Liver (tissue), 9 donors: Measurements from ENCODE around the gene FOXM1. TPM values are rescaled to one million over a fixed set of nuclear protein-coding genes. Genes with fewer than 3 reads are reported as not detected.

Experiments used
- DNase-seq: peaks from one replicate; pipeline ENCODE4 v3.0.0-alpha.2; 2017; ENCODE audit warnings: low spot score
- H3K27ac ChIP-seq, 2 donors: one replicate each; pipeline ENCODE4 v1.7.0; 2013; ENCODE audit warnings: inconsistent platforms in 2 of 2, low read length in 2 of 2, control low read depth in 1 of 2, low read depth in 1 of 2, mild to moderate bottlenecking in 1 of 2
- H3K27me3 ChIP-seq, 4 donors: one replicate each; pipeline versions ENCODE4 v1.6.1 to v1.7.0; 2013; ENCODE audit warnings: low read length in 3 of 4, inconsistent platforms in 1 of 4, mild to moderate bottlenecking in 1 of 4, moderate library complexity in 1 of 4; ENCODE audit not compliant: control insufficient read depth in 4 of 4, insufficient read depth in 4 of 4
- H3K36me3 ChIP-seq, 4 donors: one replicate each; pipeline versions ENCODE4 v1.6.1 to v1.7.0; 2013; ENCODE audit warnings: low read length in 3 of 4, mild to moderate bottlenecking in 3 of 4, low read depth in 1 of 4, moderate library complexity in 1 of 4; ENCODE audit not compliant: control insufficient read depth in 4 of 4, insufficient read depth in 3 of 4
- H3K4me1 ChIP-seq, 4 donors: one replicate each; pipeline versions ENCODE4 v1.6.1 to v1.7.0; 2013; ENCODE audit warnings: low read length in 3 of 4, mild to moderate bottlenecking in 3 of 4, moderate library complexity in 1 of 4; ENCODE audit not compliant: control insufficient read depth in 4 of 4, insufficient read depth in 4 of 4
- H3K4me3 ChIP-seq, 3 donors: one replicate each; pipeline versions ENCODE4 v1.6.1 to v1.7.0; 2013; ENCODE audit warnings: low read length in 3 of 3, control low read depth in 1 of 3, low read depth in 1 of 3, mild to moderate bottlenecking in 1 of 3
- H3K9ac ChIP-seq, 2 donors: one replicate each; pipeline ENCODE4 v1.7.0; 2013; ENCODE audit warnings: low read length in 2 of 2, mild to moderate bottlenecking in 2 of 2, moderate library complexity in 2 of 2, control low read depth in 1 of 2, low read depth in 1 of 2
- H3K9me3 ChIP-seq, 4 donors: one replicate each; pipeline versions ENCODE4 v1.6.1 to v1.7.0; 2013; ENCODE audit warnings: low read length in 3 of 4; ENCODE audit not compliant: control insufficient read depth in 4 of 4
- CTCF ChIP-seq: fragments of 150-350 bp; IDR thresholded peaks from 2 replicates; pipeline ENCODE4 v1.5.1; 2017; ENCODE audit warnings: improper control_type of control experiment, low read depth, low read length; ENCODE audit not compliant: missing input control
- EGR1 ChIP-seq, 2 donors: IDR thresholded peaks; 2 replicates each; pipeline ENCODE4 v1.6.1; 2016 to 2018; ENCODE audit warnings: antibody characterized with exemption in 2 of 2, low read depth in 2 of 2
- FOXA1 ChIP-seq: IDR thresholded peaks from 2 replicates; pipeline ENCODE4 v1.6.1; 2016; ENCODE audit warnings: antibody characterized with exemption
- FOXA2 ChIP-seq: IDR thresholded peaks from 2 replicates; pipeline ENCODE4 v1.6.1; 2016; ENCODE audit warnings: antibody characterized with exemption
- GABPA ChIP-seq, 2 donors: IDR thresholded peaks in 1 of 2; conservative IDR thresholded peaks in 1 of 2; 2 replicates each; pipeline ENCODE4 v1.6.1; 2016; ENCODE audit warnings: antibody characterized with exemption in 2 of 2, mild to moderate bottlenecking in 1 of 2, moderate library complexity in 1 of 2
- HNF4A ChIP-seq, 2 donors: conservative IDR thresholded peaks; 2 replicates each; pipeline ENCODE4 v1.6.1; 2016; ENCODE audit warnings: antibody characterized with exemption in 2 of 2, mild to moderate bottlenecking in 2 of 2
- HNF4G ChIP-seq: IDR thresholded peaks from 2 replicates; pipeline ENCODE4 v1.6.1; 2016; ENCODE audit warnings: antibody characterized with exemption
- JUND ChIP-seq, 2 donors: IDR thresholded peaks; 2 replicates each; pipeline ENCODE4 v1.6.1; 2016; ENCODE audit warnings: antibody characterized with exemption in 2 of 2
- NR2F2 ChIP-seq: IDR thresholded peaks from 2 replicates; pipeline ENCODE4 v1.6.1; 2016; ENCODE audit warnings: antibody characterized with exemption
- RAD21 ChIP-seq, 2 donors: IDR thresholded peaks; 2 replicates each; pipeline ENCODE4 v1.6.1; 2016; ENCODE audit warnings: antibody characterized with exemption in 2 of 2, mild to moderate bottlenecking in 2 of 2
- RXRA ChIP-seq, 2 donors: IDR thresholded peaks; 2 replicates each; pipeline ENCODE4 v1.6.1; 2017 to 2018; ENCODE audit warnings: antibody characterized with exemption in 2 of 2, mild to moderate bottlenecking in 1 of 2
- SP1 ChIP-seq: IDR thresholded peaks from 2 replicates; pipeline ENCODE4 v1.6.1; 2018; ENCODE audit warnings: antibody characterized with exemption, mild to moderate bottlenecking
- TAF1 ChIP-seq: conservative IDR thresholded peaks from 2 replicates; pipeline ENCODE4 v1.6.1; 2016; ENCODE audit warnings: antibody characterized with exemption, mild to moderate bottlenecking
- YY1 ChIP-seq: IDR thresholded peaks from 2 replicates; pipeline ENCODE4 v1.6.1; 2016; ENCODE audit warnings: antibody characterized with exemption, mild to moderate bottlenecking
- WGBS: extraction: QIAGEN DNeasy Blood & Tissue Kit; methylation state at CpG from one replicate; pipeline ENCODE4 v1.1.7; 2013; 5-methylcytosine and 5-hydroxymethylcytosine counted together
- polyA plus RNA-seq, 2 donors: library from polyadenylated mRNA; stranded (reverse) in 1 of 2; unstranded in 1 of 2; fragments of 200-250 nt in 1 of 2; fragments of >200 nt in 1 of 2; fragmentation: Nextera tagmentation in 1 of 2; extraction: Ambion mirVana in 1 of 2; gene quantifications; one replicate each; pipeline versions ENCODE4 v1.2.1 to v1.2.3, GENCODE V29; 2013 to 2015
- total RNA-seq, 2 donors: library from RNA; depleted of rRNA; stranded (reverse); fragments of >200 nt; gene quantifications; one replicate each; pipeline ENCODE4 v1.2.3, GENCODE V29; 2014
- TF ChIP-seq, protein P1 (sequence below): IDR thresholded peaks from 2 replicates; pipeline ENCODE4 v1.6.1; 2016; ENCODE audit warnings: antibody characterized with exemption
- TF ChIP-seq, protein P2 (sequence below): IDR thresholded peaks from 2 replicates; pipeline ENCODE4 v1.6.1; 2016; ENCODE audit warnings: antibody characterized with exemption
- TF ChIP-seq, protein P3 (sequence below): IDR thresholded peaks from 2 replicates; pipeline ENCODE4 v1.6.1; 2016; ENCODE audit warnings: antibody characterized with exemption
- donor health status: healthy.
- donor health status: healthy.
- donor health status: healthy.
- donor health status: healthy.
- donor health status: healthy.

The FOXM1 gene
- total and polyA plus RNA-seq, 4 donors, result 0.81 to 10.3 (median 4.6) TPM; not detected in 1

DNA sequence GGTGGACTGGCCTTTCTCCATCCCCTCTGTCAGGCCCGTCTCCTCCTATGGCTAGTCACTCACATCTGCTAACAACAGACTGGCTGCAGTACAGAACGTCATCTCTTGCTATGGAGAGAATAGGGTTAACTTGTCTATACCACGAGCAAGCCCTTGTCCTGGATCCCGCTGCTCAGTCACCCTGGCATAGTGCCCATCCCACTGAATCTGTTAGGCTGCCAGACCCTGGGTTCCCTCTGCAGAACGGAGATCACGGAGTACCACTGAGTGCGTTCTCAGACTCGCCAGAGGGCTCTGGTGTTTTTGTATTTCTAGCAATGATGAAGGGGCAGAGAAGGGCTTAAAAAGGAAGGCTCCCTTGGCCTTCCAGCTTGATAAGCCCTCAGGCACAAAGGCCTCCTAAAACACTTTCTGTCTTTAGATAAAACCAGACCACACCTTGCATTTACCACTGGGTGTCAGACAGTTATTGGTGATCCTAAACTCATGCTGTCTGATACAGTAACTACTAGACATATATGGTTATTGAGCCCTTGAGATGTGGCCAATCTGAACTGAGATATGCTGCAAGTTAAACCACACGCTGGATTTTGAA is 35.8 kb downstream of the FOXM1 start:
- H3K9me3 ChIP-seq, result no peaks in the 10 kb centered on the region
- peaks cover 2 to 21% (median 6%) of the 10 kb centered on the region in 4 donors for H3K36me3 ChIP-seq
- H3K9ac ChIP-seq, result no peak overlapping the region
- no peak overlapping the region for H3K4me3 ChIP-seq
- H3K27me3 ChIP-seq, result no peaks in the 10 kb centered on the region
- no peak for TF ChIP-seq YY1
- no peaks in the 10 kb centered on the region for H3K4me1 ChIP-seq
- no peak for DNase-seq
- 74% methylated on average over 9 of the region's 9 CpGs for WGBS
- no peak overlapping the region for H3K27ac ChIP-seq

GRCh38 chr12:2836574-2836973 is 40.4 kb downstream of the FOXM1 start:
- TF ChIP-seq JUND (IDR thresholded peaks at IDR 0.05), result no peak
- no peak for TF ChIP-seq GABPA (IDR thresholded peaks at IDR 0.05 in 1 of 2, conservative IDR thresholded peaks at IDR 0.05 in 1 of 2)
- no peak for TF ChIP-seq FOXA1
- TF ChIP-seq, protein P1, sequence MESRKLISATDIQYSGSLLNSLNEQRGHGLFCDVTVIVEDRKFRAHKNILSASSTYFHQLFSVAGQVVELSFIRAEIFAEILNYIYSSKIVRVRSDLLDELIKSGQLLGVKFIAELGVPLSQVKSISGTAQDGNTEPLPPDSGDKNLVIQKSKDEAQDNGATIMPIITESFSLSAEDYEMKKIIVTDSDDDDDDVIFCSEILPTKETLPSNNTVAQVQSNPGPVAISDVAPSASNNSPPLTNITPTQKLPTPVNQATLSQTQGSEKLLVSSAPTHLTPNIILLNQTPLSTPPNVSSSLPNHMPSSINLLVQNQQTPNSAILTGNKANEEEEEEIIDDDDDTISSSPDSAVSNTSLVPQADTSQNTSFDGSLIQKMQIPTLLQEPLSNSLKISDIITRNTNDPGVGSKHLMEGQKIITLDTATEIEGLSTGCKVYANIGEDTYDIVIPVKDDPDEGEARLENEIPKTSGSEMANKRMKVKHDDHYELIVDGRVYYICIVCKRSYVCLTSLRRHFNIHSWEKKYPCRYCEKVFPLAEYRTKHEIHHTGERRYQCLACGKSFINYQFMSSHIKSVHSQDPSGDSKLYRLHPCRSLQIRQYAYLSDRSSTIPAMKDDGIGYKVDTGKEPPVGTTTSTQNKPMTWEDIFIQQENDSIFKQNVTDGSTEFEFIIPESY, result no peak
- no peak for TF ChIP-seq SP1
- TF ChIP-seq HNF4G, result no peak
- no peak for TF ChIP-seq FOXA2
- TF ChIP-seq RAD21 (IDR thresholded peaks at IDR 0.05), result no peak
- no peak for TF ChIP-seq EGR1 (IDR thresholded peaks at IDR 0.05; ENCODE audit: low read depth in 2 of 2)
- Histone ChIP-seq H3K27me3 (no peaks in the 10 kb centered on the region), H3K9ac (no peak overlapping the region), H3K36me3 (peaks cover 2 to 14% (median 9%) of the 10 kb centered on the region in 4 donors), H3K4me1 (no peaks in the 10 kb centered on the region), H3K4me3 (no peak overlapping the region), H3K27ac (no peak overlapping the region), H3K9me3 (no peaks in the 10 kb centered on the region)
- no peak for DNase-seq
- 83% methylated on average over 8 of the region's 8 CpGs for WGBS

GRCh38 chr12:2835691-2836403 is 41.1 kb downstream of the FOXM1 start:
- DNase-seq, result no peak
- Histone ChIP-seq H3K36me3 (peaks cover 0 to 11% (median 10%) of the 10 kb centered on the region in 4 donors), H3K4me1 (no peaks in the 10 kb centered on the region), H3K27me3 (no peaks in the 10 kb centered on the region), H3K27ac (no peak overlapping the region), H3K4me3 (no peak overlapping the region), H3K9me3 (no peaks in the 10 kb centered on the region), H3K9ac (no peak overlapping the region)
- 80% methylated on average over 4 of the region's 4 CpGs for WGBS
- TF ChIP-seq EGR1 (IDR thresholded peaks at IDR 0.05; ENCODE audit: low read depth in 2 of 2), result no peak
- TF ChIP-seq TAF1, result no peak
- no peak for TF ChIP-seq JUND (IDR thresholded peaks at IDR 0.05)
- TF ChIP-seq CTCF, result no peak
- TF ChIP-seq HNF4G, result no peak
- no peak for TF ChIP-seq RAD21 (IDR thresholded peaks at IDR 0.05)
- no peak for TF ChIP-seq NR2F2
- no peak for TF ChIP-seq FOXA1
- TF ChIP-seq GABPA (IDR thresholded peaks at IDR 0.05 in 1 of 2, conservative IDR thresholded peaks at IDR 0.05 in 1 of 2), result no peak
- no peak for TF ChIP-seq SP1
- TF ChIP-seq HNF4A (conservative IDR thresholded peaks at IDR 0.05), result no peak
- no peak for TF ChIP-seq YY1
- TF ChIP-seq, protein P2, sequence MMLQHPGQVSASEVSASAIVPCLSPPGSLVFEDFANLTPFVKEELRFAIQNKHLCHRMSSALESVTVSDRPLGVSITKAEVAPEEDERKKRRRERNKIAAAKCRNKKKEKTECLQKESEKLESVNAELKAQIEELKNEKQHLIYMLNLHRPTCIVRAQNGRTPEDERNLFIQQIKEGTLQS, result no peak
- TF ChIP-seq, protein P1, result no peak
- TF ChIP-seq, protein P3, sequence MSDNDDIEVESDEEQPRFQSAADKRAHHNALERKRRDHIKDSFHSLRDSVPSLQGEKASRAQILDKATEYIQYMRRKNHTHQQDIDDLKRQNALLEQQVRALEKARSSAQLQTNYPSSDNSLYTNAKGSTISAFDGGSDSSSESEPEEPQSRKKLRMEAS, result no peak
- no peak for TF ChIP-seq FOXA2
- TF ChIP-seq RXRA (IDR thresholded peaks at IDR 0.05), result no peak
